D721Med (cell line): Measurements from ENCODE around the gene CHCHD6.

Source experiments
- DNase-seq: peaks from one replicate; pipeline ENCODE4 v3.0.0; 2011; ENCODE audit warnings: low spot score; ENCODE audit not compliant: insufficient read length
- FAIRE-seq: peaks from 2 replicates; lab custom pipeline; 2011; peaks lifted over from hg19 to GRCh38; lab: Jason Lieb, UNC
- TF ChIP-seq, protein P1 (sequence below): IDR thresholded peaks from 2 replicates; pipeline ENCODE4 v1.5.1; 2012; ENCODE audit warnings: mild to moderate bottlenecking, control low read depth; ENCODE audit not compliant: insufficient read depth; ENCODE audit errors: missing control alignments

The CHCHD6 gene

DNA sequence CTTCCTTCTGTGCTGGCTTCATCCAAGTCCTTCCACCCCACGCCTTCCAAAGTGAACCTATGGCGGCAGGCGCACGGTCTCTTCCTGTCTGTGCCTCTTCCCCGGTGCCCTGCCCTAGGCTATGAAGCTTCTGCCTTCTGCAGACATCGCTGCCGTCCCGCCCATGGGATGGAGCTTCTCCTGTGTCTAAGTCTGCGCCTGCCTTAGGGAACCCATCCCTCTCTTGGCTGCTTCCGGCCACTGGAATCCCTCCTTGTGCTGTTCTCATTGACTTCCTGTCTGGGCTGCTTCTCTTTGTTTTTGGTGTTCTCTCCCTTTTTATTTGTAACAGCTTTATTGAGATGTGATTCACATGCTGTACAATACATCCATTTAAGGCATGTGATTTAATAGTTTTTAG, 17.2 kb downstream of the CHCHD6 start:
- TF ChIP-seq, protein P1, sequence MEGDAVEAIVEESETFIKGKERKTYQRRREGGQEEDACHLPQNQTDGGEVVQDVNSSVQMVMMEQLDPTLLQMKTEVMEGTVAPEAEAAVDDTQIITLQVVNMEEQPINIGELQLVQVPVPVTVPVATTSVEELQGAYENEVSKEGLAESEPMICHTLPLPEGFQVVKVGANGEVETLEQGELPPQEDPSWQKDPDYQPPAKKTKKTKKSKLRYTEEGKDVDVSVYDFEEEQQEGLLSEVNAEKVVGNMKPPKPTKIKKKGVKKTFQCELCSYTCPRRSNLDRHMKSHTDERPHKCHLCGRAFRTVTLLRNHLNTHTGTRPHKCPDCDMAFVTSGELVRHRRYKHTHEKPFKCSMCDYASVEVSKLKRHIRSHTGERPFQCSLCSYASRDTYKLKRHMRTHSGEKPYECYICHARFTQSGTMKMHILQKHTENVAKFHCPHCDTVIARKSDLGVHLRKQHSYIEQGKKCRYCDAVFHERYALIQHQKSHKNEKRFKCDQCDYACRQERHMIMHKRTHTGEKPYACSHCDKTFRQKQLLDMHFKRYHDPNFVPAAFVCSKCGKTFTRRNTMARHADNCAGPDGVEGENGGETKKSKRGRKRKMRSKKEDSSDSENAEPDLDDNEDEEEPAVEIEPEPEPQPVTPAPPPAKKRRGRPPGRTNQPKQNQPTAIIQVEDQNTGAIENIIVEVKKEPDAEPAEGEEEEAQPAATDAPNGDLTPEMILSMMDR, result no peak
- DNase-seq (no peak), FAIRE-seq (no peak)

DNA sequence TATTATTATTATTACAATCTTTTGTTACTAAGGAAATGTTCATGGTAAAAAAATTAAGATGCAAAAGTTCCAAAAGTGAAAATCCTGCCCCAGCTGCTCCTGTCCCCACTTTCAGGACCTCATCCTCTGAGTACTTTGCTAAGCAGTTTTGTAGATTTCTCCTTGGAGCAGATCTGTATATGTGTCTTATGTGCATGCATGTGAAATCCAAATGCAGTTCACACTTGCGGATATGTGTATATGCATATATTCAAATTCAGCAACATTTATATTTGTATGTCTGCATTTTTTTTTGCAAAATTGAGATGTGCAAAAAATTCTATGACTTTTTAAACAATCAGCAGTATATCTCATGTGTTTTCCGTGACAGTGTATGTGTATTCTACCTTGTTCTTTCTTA, 19.2 kb downstream of the CHCHD6 start:
- FAIRE-seq (no peak), DNase-seq (no peak)
- TF ChIP-seq, protein P1, result no peak

GRCh38 chr3:126723801-126724200, 19.8 kb downstream of the CHCHD6 start:
- FAIRE-seq (no peak), DNase-seq (no peak)
- TF ChIP-seq, protein P1, result no peak

- no peak for FAIRE-seq
- TF ChIP-seq, protein P1, result no peak
- no peak for DNase-seq
These were observed 24.6 kb downstream of the CHCHD6 start for GRCh38 chr3:126728680-126729079.

- FAIRE-seq, result no peak
- TF ChIP-seq, protein P1, result no peak
- no peak for DNase-seq
These were observed 26.3 kb downstream of the CHCHD6 start for GRCh38 chr3:126730376-126730775.

DNA sequence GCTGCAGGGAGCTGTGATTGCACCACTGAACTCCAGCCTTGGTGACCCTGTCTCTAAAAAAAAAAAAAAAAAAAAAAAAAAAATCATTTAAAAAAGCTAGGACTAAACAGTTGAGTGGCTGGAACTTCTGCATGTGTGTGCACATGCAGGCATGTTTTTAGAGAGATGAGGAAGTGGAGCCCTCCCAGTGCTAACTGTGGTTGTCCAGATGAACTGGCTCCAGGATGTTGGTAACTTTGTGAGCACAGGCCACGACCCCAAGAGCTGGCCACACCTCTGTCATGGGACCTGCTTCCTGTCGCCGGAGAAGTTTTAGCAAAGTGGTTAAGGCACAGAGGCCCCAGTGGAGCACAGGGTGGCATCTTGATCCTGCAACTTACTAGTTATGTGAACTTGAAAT, 27.0 kb downstream of the CHCHD6 start:
- DNase-seq (no peak), FAIRE-seq (no peak)
- TF ChIP-seq, protein P1, result no peak

DNA sequence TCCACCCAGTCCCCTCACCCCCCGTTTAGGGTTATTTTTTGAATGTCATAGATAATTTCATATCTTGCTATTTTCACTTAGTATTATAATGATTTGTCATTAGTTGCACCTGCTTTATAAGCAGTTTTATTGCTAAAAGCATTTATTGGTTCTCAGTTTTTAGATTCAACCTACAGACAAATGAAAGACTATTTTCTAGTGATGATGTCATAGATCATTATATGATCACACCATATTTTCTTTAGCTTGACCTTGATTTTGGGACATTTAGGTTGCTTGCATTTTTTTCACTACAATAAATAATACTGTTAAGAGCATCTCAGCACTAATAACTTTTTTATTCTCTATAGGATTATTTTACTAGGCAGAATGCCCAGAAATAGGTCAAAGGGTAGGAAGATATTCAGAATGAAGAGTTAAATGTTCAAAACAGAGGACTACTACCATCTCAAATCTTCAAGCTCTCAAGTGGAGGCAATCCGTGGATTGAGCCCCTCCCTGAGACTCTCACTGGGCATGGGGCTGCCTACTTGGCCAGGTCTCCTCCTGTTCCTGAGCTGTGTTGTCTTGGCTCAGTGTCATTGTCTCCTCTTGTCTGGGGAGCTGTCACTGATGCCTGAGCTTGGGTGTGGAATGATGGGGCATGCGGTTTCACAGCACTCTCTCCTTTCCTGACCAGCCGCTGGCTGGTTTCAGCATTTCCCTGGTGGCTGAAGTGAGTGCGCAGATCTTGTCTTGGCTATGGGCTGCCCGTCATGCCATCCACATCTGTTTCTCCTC, 28.4 kb downstream of the CHCHD6 start:
- DNase-seq (no peak), FAIRE-seq (no peak)
- TF ChIP-seq, protein P1, result no peak
